Glomerular endothelial cell (primary cell): ENCODE measurements around the gene PRR19. TPM values are rescaled to one million over a fixed set of nuclear protein-coding genes. Genes with fewer than 3 reads are reported as not detected.

Experiments used
- DNase-seq: peaks from one replicate; pipeline ENCODE4 v3.0.0-alpha.2; 2011; ENCODE audit warnings: low read depth, low spot score; ENCODE audit errors: extremely low read depth
- total RNA-seq: library from RNA; depleted of rRNA; stranded (reverse); fragments of >200 nt; gene quantifications from 2 replicates; pipeline ENCODE4 v1.2.3, GENCODE V29; 2015

The PRR19 gene
- total RNA-seq, 1 donor from 2014 or later = 1.8 TPM

GRCh38 chr19:42343344-42344110 lies 41.6 kb downstream of the PRR19 start:
- no peak for DNase-seq

GRCh38 chr19:42344336-42344893 lies 42.5 kb downstream of the PRR19 start:
- no peak for DNase-seq

GRCh38 chr19:42345191-42345812 lies 43.4 kb downstream of the PRR19 start:
- DNase-seq = no peak

GRCh38 chr19:42348211-42348610 lies 46.3 kb downstream of the PRR19 start:
- DNase-seq = no peak

DNA sequence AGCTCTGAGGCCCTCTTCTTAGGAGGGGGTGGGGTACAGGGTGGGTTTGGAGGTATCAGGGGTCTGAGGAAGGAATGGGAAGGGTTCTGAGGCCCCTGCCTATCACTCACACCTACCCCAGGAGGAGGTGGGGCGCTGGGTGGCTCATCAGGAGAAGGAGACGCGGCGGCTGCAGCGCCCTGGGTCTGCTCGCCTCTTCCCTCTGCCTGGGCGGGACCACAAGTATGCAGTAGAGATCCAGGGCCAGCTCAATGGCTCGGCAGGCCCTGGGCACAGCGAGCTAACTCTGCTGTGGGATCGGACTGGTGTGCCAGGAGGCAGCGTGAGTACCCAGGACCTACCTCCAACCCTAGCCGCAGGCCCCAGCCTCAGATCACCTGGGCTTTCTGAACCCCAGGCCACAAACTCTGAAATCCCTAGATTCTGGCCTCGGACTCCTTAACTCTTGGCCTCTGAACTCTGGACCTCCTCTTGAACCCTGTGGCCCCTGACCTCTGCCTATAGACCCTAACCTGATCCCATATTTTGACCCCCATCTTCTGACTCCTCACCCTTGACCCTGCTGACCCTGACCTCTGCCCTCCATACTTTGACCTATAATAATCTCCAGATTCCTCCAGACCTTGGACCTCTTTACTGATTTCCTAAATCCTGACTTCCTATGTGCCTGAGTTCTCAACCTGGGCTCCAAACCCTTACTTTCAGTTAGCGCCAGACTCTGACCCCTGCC lies 47.6 kb downstream of the PRR19 start:
- DNase-seq = no peak

GRCh38 chr19:42350417-42350816 lies 48.5 kb downstream of the PRR19 start:
- DNase-seq = no peak

DNA sequence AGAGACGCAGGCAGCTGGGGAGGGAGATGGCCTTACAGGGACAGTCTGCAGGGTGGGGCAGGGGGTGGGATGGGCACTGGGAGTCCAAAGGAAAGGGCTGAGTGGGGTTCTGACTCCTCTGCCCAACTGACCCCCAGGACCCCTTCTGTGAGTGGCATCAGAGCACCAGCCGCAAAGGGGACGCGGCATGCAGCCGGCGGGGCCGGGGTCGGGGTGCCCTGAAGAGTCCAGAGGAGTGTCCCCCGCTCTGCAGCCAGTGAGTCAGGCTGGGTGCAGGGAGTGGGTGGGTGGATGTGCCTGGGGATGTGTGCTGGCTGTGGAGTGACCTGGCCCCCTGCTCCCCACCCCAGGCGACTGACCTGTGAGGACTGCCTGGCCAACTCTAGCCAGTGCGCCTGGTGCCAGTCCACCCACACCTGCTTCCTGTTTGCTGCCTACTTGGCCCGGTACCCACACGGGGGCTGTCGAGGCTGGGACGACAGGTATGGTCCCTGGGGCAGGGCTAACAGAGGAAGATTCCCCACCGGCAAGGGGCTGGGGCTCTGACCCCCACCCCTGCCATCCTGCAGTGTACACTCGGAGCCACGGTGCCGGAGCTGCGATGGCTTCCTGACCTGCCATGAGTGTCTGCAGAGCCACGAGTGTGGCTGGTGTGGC lies 49.3 kb downstream of the PRR19 start:
- DNase-seq = no peak

DNA sequence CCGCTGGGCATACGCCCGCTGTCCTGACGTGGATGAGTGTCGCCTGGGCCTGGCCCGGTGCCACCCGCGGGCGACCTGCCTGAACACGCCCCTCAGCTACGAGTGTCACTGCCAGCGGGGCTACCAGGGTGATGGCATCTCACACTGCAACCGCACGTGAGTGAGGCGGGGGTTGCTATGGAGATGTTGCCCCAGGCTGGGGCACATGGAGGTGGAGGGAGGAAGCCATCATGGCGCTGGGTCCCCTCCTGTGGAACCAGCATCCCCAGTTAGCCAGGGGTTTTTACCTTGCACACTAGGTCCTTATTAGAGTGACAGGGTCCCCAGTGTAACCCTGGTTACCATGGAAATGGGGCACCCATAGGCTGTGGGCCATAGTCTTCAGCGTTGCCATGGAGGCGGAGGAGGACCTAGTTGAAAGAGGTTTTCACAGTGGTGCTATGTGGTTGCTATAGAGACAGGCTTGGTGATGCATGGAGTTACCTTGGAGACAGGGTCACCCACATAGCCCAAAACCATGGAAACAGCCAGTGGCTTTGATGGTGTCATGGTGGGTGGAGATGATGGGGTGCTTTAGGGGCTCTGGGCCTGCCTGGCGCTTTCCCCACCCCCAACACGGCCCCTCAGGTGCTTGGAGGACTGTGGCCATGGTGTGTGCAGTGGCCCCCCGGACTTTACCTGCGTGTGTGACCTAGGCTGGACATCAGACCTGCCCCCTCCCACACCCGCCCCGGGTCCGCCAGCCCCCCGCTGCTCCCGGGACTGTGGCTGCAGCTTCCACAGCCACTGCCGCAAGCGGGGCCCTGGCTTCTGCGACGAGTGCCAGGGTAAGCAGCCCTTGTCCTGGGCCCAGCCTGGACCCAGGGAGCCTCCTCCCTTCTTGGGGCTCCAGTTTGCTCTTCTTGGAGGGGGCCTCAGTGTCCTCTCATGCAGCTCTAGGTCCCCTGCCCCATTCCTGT lies 50.6 kb downstream of the PRR19 start:
- DNase-seq = no peak

- no peak for DNase-seq
Observed at GRCh38 chr19:42353341-42354015, 51.5 kb downstream of the PRR19 start.

- DNase-seq = no peak
Observed at GRCh38 chr19:42355896-42356295, 54.0 kb downstream of the PRR19 start.

GRCh38 chr19:42356686-42357085 lies 54.8 kb downstream of the PRR19 start:
- DNase-seq = no peak

GRCh38 chr19:42357290-42357689 lies 55.4 kb downstream of the PRR19 start:
- no peak for DNase-seq

Other genes with a start within 250 kb of the PRR19 start
- gene GRIK5, start 231.9 kb upstream of the PRR19 start, total RNA-seq = 0.23 TPM in 1 of 2 replicates, not detected in the other
- 16.2 and 20.4 TPM in 2 replicates for gene ZNF574, start 226.0 kb upstream of the PRR19 start, total RNA-seq
- gene POU2F2, start 169.7 kb upstream of the PRR19 start, total RNA-seq = 7.4 and 10.7 TPM in 2 replicates
- 34.5 and 35.9 TPM in 2 replicates for gene DEDD2, start 84.5 kb upstream of the PRR19 start, total RNA-seq
- 6.2 and 10.4 TPM in 2 replicates for gene ZNF526, start 81.8 kb upstream of the PRR19 start, total RNA-seq
- gene GSK3A, start 59.5 kb upstream of the PRR19 start, total RNA-seq = 29.1 and 36.5 TPM in 2 replicates
- gene ERF, start 47.0 kb upstream of the PRR19 start, total RNA-seq = 56.6 and 57.4 TPM in 2 replicates
- 68.8 and 80.2 TPM in 2 replicates for gene CIC, start 32.9 kb upstream of the PRR19 start, total RNA-seq
- 39.5 and 45.0 TPM in 2 replicates for gene PAFAH1B3, start 492 bp downstream of the PRR19 start, total RNA-seq
- 0.29 TPM in 1 of 2 replicates, not detected in the other for gene TMEM145, start 11.2 kb downstream of the PRR19 start, total RNA-seq
- 69.2 and 81.6 TPM in 2 replicates for gene MEGF8, start 23.5 kb downstream of the PRR19 start, total RNA-seq
- not detected in 2 replicates for gene CNFN, start 88.2 kb downstream of the PRR19 start, total RNA-seq
- 9.3 and 10.7 TPM in 2 replicates for gene LIPE, start 125.3 kb downstream of the PRR19 start, total RNA-seq
- gene CXCL17, start 140.8 kb downstream of the PRR19 start, total RNA-seq = not detected in 2 replicates
- gene CEACAM1, start 226.3 kb downstream of the PRR19 start, total RNA-seq = 38.8 and 41.5 TPM in 2 replicates